Liver (tissue), 9 donors: Measurements from ENCODE around the gene PCSK1N. TPM values are rescaled to one million over a fixed set of nuclear protein-coding genes. Genes with fewer than 3 reads are reported as not detected.

Source experiments
- DNase-seq: peaks from one replicate; pipeline ENCODE4 v3.0.0-alpha.2; 2017; ENCODE audit warnings: low spot score
- H3K27ac ChIP-seq, 2 donors: one replicate each; pipeline ENCODE4 v1.7.0; 2013; ENCODE audit warnings: inconsistent platforms in 2 of 2, low read length in 2 of 2, control low read depth in 1 of 2, low read depth in 1 of 2, mild to moderate bottlenecking in 1 of 2
- H3K27me3 ChIP-seq, 4 donors: one replicate each; pipeline versions ENCODE4 v1.6.1 to v1.7.0; 2013; ENCODE audit warnings: low read length in 3 of 4, inconsistent platforms in 1 of 4, mild to moderate bottlenecking in 1 of 4, moderate library complexity in 1 of 4; ENCODE audit not compliant: control insufficient read depth in 4 of 4, insufficient read depth in 4 of 4
- H3K36me3 ChIP-seq, 4 donors: one replicate each; pipeline versions ENCODE4 v1.6.1 to v1.7.0; 2013; ENCODE audit warnings: low read length in 3 of 4, mild to moderate bottlenecking in 3 of 4, low read depth in 1 of 4, moderate library complexity in 1 of 4; ENCODE audit not compliant: control insufficient read depth in 4 of 4, insufficient read depth in 3 of 4
- H3K4me1 ChIP-seq, 4 donors: one replicate each; pipeline versions ENCODE4 v1.6.1 to v1.7.0; 2013; ENCODE audit warnings: low read length in 3 of 4, mild to moderate bottlenecking in 3 of 4, moderate library complexity in 1 of 4; ENCODE audit not compliant: control insufficient read depth in 4 of 4, insufficient read depth in 4 of 4
- H3K4me3 ChIP-seq, 3 donors: one replicate each; pipeline versions ENCODE4 v1.6.1 to v1.7.0; 2013; ENCODE audit warnings: low read length in 3 of 3, control low read depth in 1 of 3, low read depth in 1 of 3, mild to moderate bottlenecking in 1 of 3
- H3K9ac ChIP-seq, 2 donors: one replicate each; pipeline ENCODE4 v1.7.0; 2013; ENCODE audit warnings: low read length in 2 of 2, mild to moderate bottlenecking in 2 of 2, moderate library complexity in 2 of 2, control low read depth in 1 of 2, low read depth in 1 of 2
- H3K9me3 ChIP-seq, 4 donors: one replicate each; pipeline versions ENCODE4 v1.6.1 to v1.7.0; 2013; ENCODE audit warnings: low read length in 3 of 4; ENCODE audit not compliant: control insufficient read depth in 4 of 4
- EGR1 ChIP-seq, 2 donors: IDR thresholded peaks; 2 replicates each; pipeline ENCODE4 v1.6.1; 2016 to 2018; ENCODE audit warnings: antibody characterized with exemption in 2 of 2, low read depth in 2 of 2
- FOXA1 ChIP-seq: IDR thresholded peaks from 2 replicates; pipeline ENCODE4 v1.6.1; 2016; ENCODE audit warnings: antibody characterized with exemption
- FOXA2 ChIP-seq: IDR thresholded peaks from 2 replicates; pipeline ENCODE4 v1.6.1; 2016; ENCODE audit warnings: antibody characterized with exemption
- GABPA ChIP-seq, 2 donors: IDR thresholded peaks in 1 of 2; conservative IDR thresholded peaks in 1 of 2; 2 replicates each; pipeline ENCODE4 v1.6.1; 2016; ENCODE audit warnings: antibody characterized with exemption in 2 of 2, mild to moderate bottlenecking in 1 of 2, moderate library complexity in 1 of 2
- HNF4A ChIP-seq, 2 donors: conservative IDR thresholded peaks; 2 replicates each; pipeline ENCODE4 v1.6.1; 2016; ENCODE audit warnings: antibody characterized with exemption in 2 of 2, mild to moderate bottlenecking in 2 of 2
- HNF4G ChIP-seq: IDR thresholded peaks from 2 replicates; pipeline ENCODE4 v1.6.1; 2016; ENCODE audit warnings: antibody characterized with exemption
- JUND ChIP-seq, 2 donors: IDR thresholded peaks; 2 replicates each; pipeline ENCODE4 v1.6.1; 2016; ENCODE audit warnings: antibody characterized with exemption in 2 of 2
- RAD21 ChIP-seq, 2 donors: IDR thresholded peaks; 2 replicates each; pipeline ENCODE4 v1.6.1; 2016; ENCODE audit warnings: antibody characterized with exemption in 2 of 2, mild to moderate bottlenecking in 2 of 2
- RXRA ChIP-seq, 2 donors: IDR thresholded peaks; 2 replicates each; pipeline ENCODE4 v1.6.1; 2017 to 2018; ENCODE audit warnings: antibody characterized with exemption in 2 of 2, mild to moderate bottlenecking in 1 of 2
- SP1 ChIP-seq: IDR thresholded peaks from 2 replicates; pipeline ENCODE4 v1.6.1; 2018; ENCODE audit warnings: antibody characterized with exemption, mild to moderate bottlenecking
- TAF1 ChIP-seq: conservative IDR thresholded peaks from 2 replicates; pipeline ENCODE4 v1.6.1; 2016; ENCODE audit warnings: antibody characterized with exemption, mild to moderate bottlenecking
- YY1 ChIP-seq: IDR thresholded peaks from 2 replicates; pipeline ENCODE4 v1.6.1; 2016; ENCODE audit warnings: antibody characterized with exemption, mild to moderate bottlenecking
- WGBS: extraction: QIAGEN DNeasy Blood & Tissue Kit; methylation state at CpG from one replicate; pipeline ENCODE4 v1.1.7; 2013; 5-methylcytosine and 5-hydroxymethylcytosine counted together
- polyA plus RNA-seq, 2 donors: library from polyadenylated mRNA; stranded (reverse) in 1 of 2; unstranded in 1 of 2; fragments of 200-250 nt in 1 of 2; fragments of >200 nt in 1 of 2; fragmentation: Nextera tagmentation in 1 of 2; extraction: Ambion mirVana in 1 of 2; gene quantifications; one replicate each; pipeline versions ENCODE4 v1.2.1 to v1.2.3, GENCODE V29; 2013 to 2015
- total RNA-seq, 2 donors: library from RNA; depleted of rRNA; stranded (reverse); fragments of >200 nt; gene quantifications; one replicate each; pipeline ENCODE4 v1.2.3, GENCODE V29; 2014
- TF ChIP-seq, protein P1 (sequence below): fragments of 150-350 bp; IDR thresholded peaks from 2 replicates; pipeline ENCODE4 v1.5.1; 2017; ENCODE audit warnings: improper control_type of control experiment, low read depth, low read length; ENCODE audit not compliant: missing input control
- TF ChIP-seq, protein P2 (sequence below): IDR thresholded peaks from 2 replicates; pipeline ENCODE4 v1.6.1; 2016; ENCODE audit warnings: antibody characterized with exemption
- TF ChIP-seq, protein P3 (sequence below): IDR thresholded peaks from 2 replicates; pipeline ENCODE4 v1.6.1; 2016; ENCODE audit warnings: antibody characterized with exemption
- TF ChIP-seq, protein P4 (sequence below): IDR thresholded peaks from 2 replicates; pipeline ENCODE4 v1.6.1; 2016; ENCODE audit warnings: antibody characterized with exemption
- TF ChIP-seq, protein P5 (sequence below): IDR thresholded peaks from 2 replicates; pipeline ENCODE4 v1.6.1; 2016; ENCODE audit warnings: antibody characterized with exemption, mild to moderate bottlenecking
- donor health status: healthy.
- donor health status: healthy.
- donor health status: healthy.
- donor health status: healthy.
- donor health status: healthy.

Gene PCSK1N
- total and polyA plus RNA-seq, 4 donors = 0.05 to 5.4 (median 0.92) TPM

DNA sequence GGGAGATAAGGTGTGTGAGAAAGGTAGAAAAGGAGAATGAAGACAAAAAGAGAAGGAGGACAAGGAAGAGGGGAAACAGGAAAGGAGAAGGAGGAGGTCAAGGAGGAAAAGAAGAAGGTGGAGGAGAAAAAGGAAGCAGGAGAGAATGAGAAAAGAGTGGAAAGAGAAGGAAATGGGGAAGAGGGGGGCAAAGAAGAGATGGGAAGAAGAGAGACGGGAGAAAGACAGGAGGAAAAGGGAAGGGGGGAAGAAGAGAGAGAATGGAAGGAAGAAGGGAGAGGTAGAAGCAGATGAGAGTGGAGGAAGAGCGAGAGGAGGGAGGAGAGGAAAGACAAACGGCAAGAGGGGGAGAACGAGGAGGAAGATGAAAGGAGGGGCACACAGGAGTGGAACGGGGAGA is 44.9 kb downstream of the PCSK1N start:
- Histone ChIP-seq H3K9me3 (no peaks in the 10 kb centered on the region), H3K9ac (no peak overlapping the region), H3K27ac (no peak overlapping the region), H3K36me3 (no peaks in the 10 kb centered on the region), H3K4me1 (no peaks in the 10 kb centered on the region), H3K4me3 (no peak overlapping the region), H3K27me3 (peaks cover 0 to 3% (median 0%) of the 10 kb centered on the region in 4 donors)
- no peak for DNase-seq
- 67% methylated on average over 5 of the region's 5 CpGs for WGBS
- TF ChIP-seq, protein P1, sequence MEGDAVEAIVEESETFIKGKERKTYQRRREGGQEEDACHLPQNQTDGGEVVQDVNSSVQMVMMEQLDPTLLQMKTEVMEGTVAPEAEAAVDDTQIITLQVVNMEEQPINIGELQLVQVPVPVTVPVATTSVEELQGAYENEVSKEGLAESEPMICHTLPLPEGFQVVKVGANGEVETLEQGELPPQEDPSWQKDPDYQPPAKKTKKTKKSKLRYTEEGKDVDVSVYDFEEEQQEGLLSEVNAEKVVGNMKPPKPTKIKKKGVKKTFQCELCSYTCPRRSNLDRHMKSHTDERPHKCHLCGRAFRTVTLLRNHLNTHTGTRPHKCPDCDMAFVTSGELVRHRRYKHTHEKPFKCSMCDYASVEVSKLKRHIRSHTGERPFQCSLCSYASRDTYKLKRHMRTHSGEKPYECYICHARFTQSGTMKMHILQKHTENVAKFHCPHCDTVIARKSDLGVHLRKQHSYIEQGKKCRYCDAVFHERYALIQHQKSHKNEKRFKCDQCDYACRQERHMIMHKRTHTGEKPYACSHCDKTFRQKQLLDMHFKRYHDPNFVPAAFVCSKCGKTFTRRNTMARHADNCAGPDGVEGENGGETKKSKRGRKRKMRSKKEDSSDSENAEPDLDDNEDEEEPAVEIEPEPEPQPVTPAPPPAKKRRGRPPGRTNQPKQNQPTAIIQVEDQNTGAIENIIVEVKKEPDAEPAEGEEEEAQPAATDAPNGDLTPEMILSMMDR = no peak
- TF ChIP-seq RAD21 (IDR thresholded peaks at IDR 0.05) (no peak), GABPA (IDR thresholded peaks at IDR 0.05 in 1 of 2, conservative IDR thresholded peaks at IDR 0.05 in 1 of 2) (no peak), JUND (IDR thresholded peaks at IDR 0.05) (no peak), HNF4A (conservative IDR thresholded peaks at IDR 0.05) (no peak), SP1 (no peak), HNF4G (no peak), FOXA1 (no peak), RXRA (IDR thresholded peaks at IDR 0.05) (no peak), EGR1 (IDR thresholded peaks at IDR 0.05; ENCODE audit: low read depth in 2 of 2) (no peak), TAF1 (no peak), YY1 (no peak), FOXA2 (no peak)
- TF ChIP-seq, protein P2, sequence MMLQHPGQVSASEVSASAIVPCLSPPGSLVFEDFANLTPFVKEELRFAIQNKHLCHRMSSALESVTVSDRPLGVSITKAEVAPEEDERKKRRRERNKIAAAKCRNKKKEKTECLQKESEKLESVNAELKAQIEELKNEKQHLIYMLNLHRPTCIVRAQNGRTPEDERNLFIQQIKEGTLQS = no peak
- TF ChIP-seq, protein P3, sequence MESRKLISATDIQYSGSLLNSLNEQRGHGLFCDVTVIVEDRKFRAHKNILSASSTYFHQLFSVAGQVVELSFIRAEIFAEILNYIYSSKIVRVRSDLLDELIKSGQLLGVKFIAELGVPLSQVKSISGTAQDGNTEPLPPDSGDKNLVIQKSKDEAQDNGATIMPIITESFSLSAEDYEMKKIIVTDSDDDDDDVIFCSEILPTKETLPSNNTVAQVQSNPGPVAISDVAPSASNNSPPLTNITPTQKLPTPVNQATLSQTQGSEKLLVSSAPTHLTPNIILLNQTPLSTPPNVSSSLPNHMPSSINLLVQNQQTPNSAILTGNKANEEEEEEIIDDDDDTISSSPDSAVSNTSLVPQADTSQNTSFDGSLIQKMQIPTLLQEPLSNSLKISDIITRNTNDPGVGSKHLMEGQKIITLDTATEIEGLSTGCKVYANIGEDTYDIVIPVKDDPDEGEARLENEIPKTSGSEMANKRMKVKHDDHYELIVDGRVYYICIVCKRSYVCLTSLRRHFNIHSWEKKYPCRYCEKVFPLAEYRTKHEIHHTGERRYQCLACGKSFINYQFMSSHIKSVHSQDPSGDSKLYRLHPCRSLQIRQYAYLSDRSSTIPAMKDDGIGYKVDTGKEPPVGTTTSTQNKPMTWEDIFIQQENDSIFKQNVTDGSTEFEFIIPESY = no peak
- TF ChIP-seq, protein P4, sequence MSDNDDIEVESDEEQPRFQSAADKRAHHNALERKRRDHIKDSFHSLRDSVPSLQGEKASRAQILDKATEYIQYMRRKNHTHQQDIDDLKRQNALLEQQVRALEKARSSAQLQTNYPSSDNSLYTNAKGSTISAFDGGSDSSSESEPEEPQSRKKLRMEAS = no peak
- TF ChIP-seq, protein P5, sequence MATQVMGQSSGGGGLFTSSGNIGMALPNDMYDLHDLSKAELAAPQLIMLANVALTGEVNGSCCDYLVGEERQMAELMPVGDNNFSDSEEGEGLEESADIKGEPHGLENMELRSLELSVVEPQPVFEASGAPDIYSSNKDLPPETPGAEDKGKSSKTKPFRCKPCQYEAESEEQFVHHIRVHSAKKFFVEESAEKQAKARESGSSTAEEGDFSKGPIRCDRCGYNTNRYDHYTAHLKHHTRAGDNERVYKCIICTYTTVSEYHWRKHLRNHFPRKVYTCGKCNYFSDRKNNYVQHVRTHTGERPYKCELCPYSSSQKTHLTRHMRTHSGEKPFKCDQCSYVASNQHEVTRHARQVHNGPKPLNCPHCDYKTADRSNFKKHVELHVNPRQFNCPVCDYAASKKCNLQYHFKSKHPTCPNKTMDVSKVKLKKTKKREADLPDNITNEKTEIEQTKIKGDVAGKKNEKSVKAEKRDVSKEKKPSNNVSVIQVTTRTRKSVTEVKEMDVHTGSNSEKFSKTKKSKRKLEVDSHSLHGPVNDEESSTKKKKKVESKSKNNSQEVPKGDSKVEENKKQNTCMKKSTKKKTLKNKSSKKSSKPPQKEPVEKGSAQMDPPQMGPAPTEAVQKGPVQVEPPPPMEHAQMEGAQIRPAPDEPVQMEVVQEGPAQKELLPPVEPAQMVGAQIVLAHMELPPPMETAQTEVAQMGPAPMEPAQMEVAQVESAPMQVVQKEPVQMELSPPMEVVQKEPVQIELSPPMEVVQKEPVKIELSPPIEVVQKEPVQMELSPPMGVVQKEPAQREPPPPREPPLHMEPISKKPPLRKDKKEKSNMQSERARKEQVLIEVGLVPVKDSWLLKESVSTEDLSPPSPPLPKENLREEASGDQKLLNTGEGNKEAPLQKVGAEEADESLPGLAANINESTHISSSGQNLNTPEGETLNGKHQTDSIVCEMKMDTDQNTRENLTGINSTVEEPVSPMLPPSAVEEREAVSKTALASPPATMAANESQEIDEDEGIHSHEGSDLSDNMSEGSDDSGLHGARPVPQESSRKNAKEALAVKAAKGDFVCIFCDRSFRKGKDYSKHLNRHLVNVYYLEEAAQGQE = no peak
